Activated naive CD8-positive, alpha-beta T cell (primary cell): ENCODE data around the gene TMED9.
A peak's percentile ranks its signal among the peaks of the same experiment; 100 is the strongest.

ENCODE experiments used
- H3K27ac Mint-ChIP-seq: one replicate; pipeline ENCODE4 v1.8.0; 2021; ENCODE audit warnings: mixed read lengths
- H3K27me3 Mint-ChIP-seq: one replicate; pipeline ENCODE4 v1.8.0; 2021; ENCODE audit warnings: mixed read lengths
- H3K36me3 Mint-ChIP-seq: one replicate; pipeline ENCODE4 v1.8.0; 2021; ENCODE audit warnings: mixed read lengths
- H3K4me1 Mint-ChIP-seq: one replicate; pipeline ENCODE4 v1.8.0; 2021; ENCODE audit warnings: low read depth, mixed read lengths
- H3K4me3 Mint-ChIP-seq: one replicate; pipeline ENCODE4 v1.8.0; 2021; ENCODE audit warnings: mild to moderate bottlenecking, mixed read lengths
- H3K9me3 Mint-ChIP-seq: one replicate; pipeline ENCODE4 v1.8.0; 2021; ENCODE audit warnings: low read depth, mixed read lengths

Gene TMED9

GRCh38 chr5:177592010-177592834, at the start of gene TMED9:
TSS of gene TMED9 (plus strand) at chr5:177592203. CDS start at chr5:177592215, 12 bp downstream.
- Mint-ChIP-seq H3K27ac (peak within 1 kb of the TSS; percentile 98), H3K27me3 (peaks cover 2% of the 10 kb centered on the region)

GRCh38 chr5:177542816-177543465, 49.1 kb upstream of the TMED9 start:
- Mint-ChIP-seq H3K4me3 (no peak overlapping the region), H3K27me3 (no peaks in the 10 kb centered on the region), H3K4me1 (peaks cover 20% of the 10 kb centered on the region), H3K9me3 (no peaks in the 10 kb centered on the region), H3K27ac (no peak overlapping the region), H3K36me3 (peaks cover 2% of the 10 kb centered on the region)

More at GRCh38 chr5:177592010-177592834, at the start of gene TMED9:
- Mint-ChIP-seq H3K4me3 (peak within 1 kb of the TSS; percentile 99), H3K4me1 (peaks cover 23% of the 10 kb centered on the region), H3K9me3 (no peaks in the 10 kb centered on the region), H3K36me3 (peaks cover 8% of the 10 kb centered on the region)

- H3K27ac Mint-ChIP-seq: no peak overlapping the region
- peaks cover 2% of the 10 kb centered on the region for H3K36me3 Mint-ChIP-seq
- H3K4me1 Mint-ChIP-seq: peaks cover 32% of the 10 kb centered on the region
- H3K4me3 Mint-ChIP-seq: no peak overlapping the region
- H3K27me3 Mint-ChIP-seq: no peaks in the 10 kb centered on the region
- no peaks in the 10 kb centered on the region for H3K9me3 Mint-ChIP-seq
These were observed 46.3 kb upstream of the TMED9 start for GRCh38 chr5:177545487-177546257.

DNA sequence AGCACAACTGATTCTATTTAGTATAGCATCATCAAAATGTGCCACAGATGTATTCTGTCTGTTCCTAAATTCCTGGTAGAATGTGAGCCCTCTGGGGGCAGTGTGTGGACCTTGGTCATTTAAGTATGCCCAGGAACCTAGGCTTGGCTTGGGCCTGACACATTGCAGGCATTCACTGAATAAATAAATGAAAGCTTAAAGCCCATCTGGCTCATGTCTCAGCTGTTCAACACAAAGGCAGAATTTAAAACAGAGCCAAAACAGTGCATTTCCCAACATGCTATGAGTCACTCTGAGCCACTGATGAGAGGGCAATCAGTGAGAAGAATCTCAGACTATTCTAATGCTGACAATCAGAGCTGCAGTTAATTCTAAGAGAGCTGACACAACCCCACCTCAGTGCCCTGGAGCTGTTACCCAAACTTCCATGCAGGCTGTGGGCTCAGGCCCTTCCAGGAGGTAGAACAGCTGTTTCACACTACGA, 45.7 kb upstream of the TMED9 start:
- H3K4me3 Mint-ChIP-seq: no peak overlapping the region
- H3K27ac Mint-ChIP-seq: no peak overlapping the region
- peaks cover 2% of the 10 kb centered on the region for H3K36me3 Mint-ChIP-seq
- H3K4me1 Mint-ChIP-seq: peaks cover 30% of the 10 kb centered on the region
- no peaks in the 10 kb centered on the region for H3K27me3 Mint-ChIP-seq
- no peaks in the 10 kb centered on the region for H3K9me3 Mint-ChIP-seq

DNA sequence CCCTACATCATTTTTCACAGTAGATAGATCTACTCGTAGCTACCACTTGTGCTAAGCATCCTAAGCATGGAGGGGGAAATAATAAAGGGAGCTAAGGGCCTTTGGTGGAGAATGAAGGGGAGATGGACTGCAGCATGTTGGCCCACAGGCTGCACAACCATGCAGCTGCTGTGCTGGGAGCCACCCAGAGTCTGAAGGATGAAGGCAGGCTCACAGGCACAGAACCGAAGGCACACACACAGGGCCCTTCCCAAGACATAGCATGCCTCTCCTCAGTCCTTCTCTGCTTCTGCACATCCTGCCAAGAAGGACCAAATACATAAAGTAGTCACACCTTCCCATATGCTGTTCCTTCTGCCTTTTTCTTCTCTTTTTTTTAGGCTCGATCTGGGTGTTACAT, 44.3 kb upstream of the TMED9 start:
- H3K36me3 Mint-ChIP-seq: peaks cover 2% of the 10 kb centered on the region
- H3K27ac Mint-ChIP-seq: no peak overlapping the region
- H3K4me1 Mint-ChIP-seq: peaks cover 35% of the 10 kb centered on the region
- no peak overlapping the region for H3K4me3 Mint-ChIP-seq
- no peaks in the 10 kb centered on the region for H3K9me3 Mint-ChIP-seq
- H3K27me3 Mint-ChIP-seq: no peaks in the 10 kb centered on the region

DNA sequence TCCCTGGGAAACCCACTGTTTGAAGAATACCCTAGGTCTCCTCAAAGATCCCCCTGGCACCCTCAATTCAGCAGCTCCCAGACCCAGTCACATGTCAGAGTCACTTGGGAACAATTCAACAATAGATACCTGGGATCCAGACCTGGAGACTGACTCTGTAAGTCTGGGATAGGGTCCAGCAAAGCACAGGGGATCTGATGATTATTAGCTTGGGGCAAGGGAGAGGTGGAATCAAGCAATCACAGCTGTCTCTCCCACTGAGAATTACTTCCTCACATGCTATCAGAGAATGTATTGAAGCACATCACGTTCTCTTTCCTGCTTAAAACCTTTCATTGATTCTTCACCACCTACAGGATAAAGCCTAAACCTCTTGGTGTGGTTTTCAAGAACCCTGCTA, 43.5 kb upstream of the TMED9 start:
- no peak overlapping the region for H3K27ac Mint-ChIP-seq
- H3K4me3 Mint-ChIP-seq: no peak overlapping the region
- H3K36me3 Mint-ChIP-seq: peaks cover 4% of the 10 kb centered on the region
- no peaks in the 10 kb centered on the region for H3K27me3 Mint-ChIP-seq
- peaks cover 41% of the 10 kb centered on the region for H3K4me1 Mint-ChIP-seq
- no peaks in the 10 kb centered on the region for H3K9me3 Mint-ChIP-seq

DNA sequence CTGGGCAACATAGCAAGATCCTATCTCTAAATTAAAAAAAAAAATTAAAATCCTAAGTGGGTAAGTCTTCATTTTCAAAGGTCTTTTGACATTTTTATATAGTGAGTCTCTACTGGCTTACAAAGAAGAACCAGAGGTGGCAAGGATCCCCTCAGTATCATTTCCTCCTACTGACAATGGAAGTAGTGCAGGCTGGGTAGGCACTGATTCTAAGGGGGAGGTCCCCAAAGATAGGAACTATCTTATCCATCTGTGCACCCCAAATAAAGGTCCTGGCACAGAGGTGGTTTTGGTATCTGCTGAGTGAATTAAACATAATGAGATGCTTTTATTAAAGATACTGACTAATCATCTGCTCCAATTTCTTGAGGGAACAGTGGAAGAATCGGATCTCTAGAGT, 41.9 kb upstream of the TMED9 start:
- Mint-ChIP-seq H3K27me3 (no peaks in the 10 kb centered on the region), H3K4me3 (no peak overlapping the region), H3K27ac (no peak overlapping the region), H3K9me3 (no peaks in the 10 kb centered on the region), H3K36me3 (peaks cover 4% of the 10 kb centered on the region), H3K4me1 (peaks cover 48% of the 10 kb centered on the region)

GRCh38 chr5:177552839-177553455, 39.1 kb upstream of the TMED9 start:
- Mint-ChIP-seq H3K4me1 (peaks cover 42% of the 10 kb centered on the region), H3K27me3 (no peaks in the 10 kb centered on the region), H3K9me3 (no peaks in the 10 kb centered on the region), H3K36me3 (peaks cover 2% of the 10 kb centered on the region), H3K4me3 (peak overlapping the region; percentile 81), H3K27ac (peak overlapping the region; percentile 65)

GRCh38 chr5:177553671-177554429, 38.2 kb upstream of the TMED9 start:
- H3K4me3 Mint-ChIP-seq: peak overlapping the region; percentile 81
- peaks cover 2% of the 10 kb centered on the region for H3K36me3 Mint-ChIP-seq

DNA sequence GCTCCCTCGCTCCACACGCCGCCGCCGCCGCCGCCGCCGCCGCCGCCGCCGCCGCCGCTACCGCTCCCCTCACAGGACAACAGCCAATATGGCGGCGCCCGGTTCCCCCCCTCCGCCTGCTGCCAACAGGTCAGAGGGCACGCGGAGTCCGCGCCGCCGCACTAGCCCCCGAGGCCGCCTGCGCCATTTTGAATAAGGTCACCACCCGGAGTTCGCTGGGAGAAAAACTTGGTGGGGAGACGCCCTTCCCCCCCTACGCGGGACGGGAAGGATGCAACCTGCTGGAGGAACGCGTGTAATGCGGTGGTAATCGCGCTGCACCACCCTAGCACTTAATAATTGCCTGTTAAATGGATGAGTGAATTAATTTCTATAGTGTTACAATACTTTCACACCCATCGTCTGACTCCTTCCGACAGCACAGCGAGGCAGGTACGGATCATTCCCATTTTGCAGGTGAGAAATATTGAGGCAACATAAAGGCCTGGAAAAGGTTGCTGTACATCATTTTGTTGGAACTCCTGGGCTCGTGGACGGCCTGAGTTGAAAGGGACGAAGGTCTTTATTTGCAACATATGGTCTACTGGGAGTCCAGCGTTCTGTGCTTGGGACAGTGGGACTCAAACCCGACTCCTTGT, 37.4 kb upstream of the TMED9 start, which contains the start of gene FAM193B:
TSS of gene FAM193B (minus strand) at position 90 of the 638 bp plus-strand sequence. CDS start 105 bp downstream, outside the sequence.
- Mint-ChIP-seq H3K27ac (peak within 1 kb of the TSS; percentile 83), H3K4me3 (peak within 1 kb of the TSS; percentile 84), H3K4me1 (peaks cover 35% of the 10 kb centered on the region), H3K36me3 (peaks cover 2% of the 10 kb centered on the region), H3K27me3 (no peaks in the 10 kb centered on the region), H3K9me3 (no peaks in the 10 kb centered on the region)

More at GRCh38 chr5:177553671-177554429, 38.2 kb upstream of the TMED9 start:
- no peaks in the 10 kb centered on the region for H3K27me3 Mint-ChIP-seq
- H3K27ac Mint-ChIP-seq: no peak overlapping the region
- peaks cover 37% of the 10 kb centered on the region for H3K4me1 Mint-ChIP-seq
- no peaks in the 10 kb centered on the region for H3K9me3 Mint-ChIP-seq

- Mint-ChIP-seq H3K4me3 (peak overlapping the region; percentile 84), H3K27ac (no peak overlapping the region), H3K4me1 (peaks cover 33% of the 10 kb centered on the region), H3K27me3 (no peaks in the 10 kb centered on the region), H3K36me3 (peaks cover 2% of the 10 kb centered on the region), H3K9me3 (no peaks in the 10 kb centered on the region)
These were observed 36.8 kb upstream of the TMED9 start for GRCh38 chr5:177555228-177555627.

GRCh38 chr5:177555665-177556064, 36.3 kb upstream of the TMED9 start:
- peaks cover 2% of the 10 kb centered on the region for H3K36me3 Mint-ChIP-seq
- no peak overlapping the region for H3K27ac Mint-ChIP-seq
- no peaks in the 10 kb centered on the region for H3K9me3 Mint-ChIP-seq
- H3K4me1 Mint-ChIP-seq: peaks cover 30% of the 10 kb centered on the region
- no peaks in the 10 kb centered on the region for H3K27me3 Mint-ChIP-seq
- peak overlapping the region; percentile 84 for H3K4me3 Mint-ChIP-seq

DNA sequence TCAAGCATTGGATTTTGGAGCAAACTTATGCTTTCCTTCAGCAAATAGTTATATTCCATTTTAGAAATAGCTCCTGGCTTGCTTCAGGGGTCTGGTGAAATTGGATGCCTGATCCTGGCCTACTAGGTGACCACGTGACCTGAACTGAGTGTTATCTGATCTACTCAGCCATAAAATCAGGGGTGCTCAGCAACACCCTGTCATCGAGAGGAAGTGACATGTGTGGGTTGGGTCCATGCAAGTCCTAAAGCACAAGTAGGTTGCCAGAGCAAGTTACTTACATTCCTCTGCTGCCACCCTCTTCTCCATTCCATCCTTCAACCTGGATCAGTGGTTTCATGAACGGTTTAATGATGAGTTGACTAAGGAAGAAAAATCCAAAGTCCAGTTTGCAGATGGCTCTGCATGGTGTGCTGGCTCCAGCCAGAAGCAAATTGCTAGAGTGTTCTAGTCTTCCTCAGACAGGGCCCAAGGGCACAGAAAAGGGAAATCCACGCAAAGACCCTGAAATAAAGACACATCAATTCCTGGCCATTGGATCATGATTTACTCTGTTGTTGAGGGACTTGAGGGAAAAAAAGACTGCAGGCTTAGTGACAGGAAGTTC, 34.9 kb upstream of the TMED9 start:
- H3K4me3 Mint-ChIP-seq: no peak overlapping the region
- no peak overlapping the region for H3K27ac Mint-ChIP-seq
- H3K27me3 Mint-ChIP-seq: no peaks in the 10 kb centered on the region
- no peaks in the 10 kb centered on the region for H3K9me3 Mint-ChIP-seq
- peaks cover 27% of the 10 kb centered on the region for H3K4me1 Mint-ChIP-seq
- H3K36me3 Mint-ChIP-seq: peaks cover 2% of the 10 kb centered on the region
